Measurements from ENCODE around the gene CHURC1.

DNA sequence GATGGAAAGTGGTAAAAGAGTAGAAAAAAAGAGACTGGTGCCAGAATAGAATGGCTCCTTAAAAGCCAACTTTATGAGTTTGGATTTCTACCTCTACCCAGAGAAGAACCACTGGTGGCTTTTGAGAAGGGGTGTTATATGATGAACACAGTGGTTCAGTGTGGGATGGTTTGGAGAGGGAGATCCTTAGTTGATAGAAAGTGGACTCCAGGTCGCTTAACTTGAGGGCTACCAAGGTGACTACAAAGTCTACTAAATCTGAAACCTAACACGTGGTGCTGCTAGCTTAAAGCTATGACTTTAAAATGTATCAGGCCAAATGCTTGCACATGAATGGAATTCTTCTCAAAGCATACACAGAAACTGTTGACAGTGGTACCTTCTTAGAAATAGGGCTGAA is 42.9 kb upstream of the CHURC1 start:
- TF ChIP-seq, protein P1, sequence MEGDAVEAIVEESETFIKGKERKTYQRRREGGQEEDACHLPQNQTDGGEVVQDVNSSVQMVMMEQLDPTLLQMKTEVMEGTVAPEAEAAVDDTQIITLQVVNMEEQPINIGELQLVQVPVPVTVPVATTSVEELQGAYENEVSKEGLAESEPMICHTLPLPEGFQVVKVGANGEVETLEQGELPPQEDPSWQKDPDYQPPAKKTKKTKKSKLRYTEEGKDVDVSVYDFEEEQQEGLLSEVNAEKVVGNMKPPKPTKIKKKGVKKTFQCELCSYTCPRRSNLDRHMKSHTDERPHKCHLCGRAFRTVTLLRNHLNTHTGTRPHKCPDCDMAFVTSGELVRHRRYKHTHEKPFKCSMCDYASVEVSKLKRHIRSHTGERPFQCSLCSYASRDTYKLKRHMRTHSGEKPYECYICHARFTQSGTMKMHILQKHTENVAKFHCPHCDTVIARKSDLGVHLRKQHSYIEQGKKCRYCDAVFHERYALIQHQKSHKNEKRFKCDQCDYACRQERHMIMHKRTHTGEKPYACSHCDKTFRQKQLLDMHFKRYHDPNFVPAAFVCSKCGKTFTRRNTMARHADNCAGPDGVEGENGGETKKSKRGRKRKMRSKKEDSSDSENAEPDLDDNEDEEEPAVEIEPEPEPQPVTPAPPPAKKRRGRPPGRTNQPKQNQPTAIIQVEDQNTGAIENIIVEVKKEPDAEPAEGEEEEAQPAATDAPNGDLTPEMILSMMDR (IDR thresholded peaks at IDR 0.05) = no peak
- no peak for TF ChIP-seq ZFX (IDR thresholded peaks at IDR 0.05; ENCODE audit: borderline replicate concordance)
